ENCODE results near the gene DOK4.
"Not testable (repeated sequence)": the region's sequence is repeated elsewhere in the genome, so short reads cannot be mapped to it uniquely, and the experiment has no call there.

DOK4 gene

GRCh38 chr16:57500578-57501111 lies 14.4 kb upstream of the DOK4 start:
- DNase-seq = no peak

DNA sequence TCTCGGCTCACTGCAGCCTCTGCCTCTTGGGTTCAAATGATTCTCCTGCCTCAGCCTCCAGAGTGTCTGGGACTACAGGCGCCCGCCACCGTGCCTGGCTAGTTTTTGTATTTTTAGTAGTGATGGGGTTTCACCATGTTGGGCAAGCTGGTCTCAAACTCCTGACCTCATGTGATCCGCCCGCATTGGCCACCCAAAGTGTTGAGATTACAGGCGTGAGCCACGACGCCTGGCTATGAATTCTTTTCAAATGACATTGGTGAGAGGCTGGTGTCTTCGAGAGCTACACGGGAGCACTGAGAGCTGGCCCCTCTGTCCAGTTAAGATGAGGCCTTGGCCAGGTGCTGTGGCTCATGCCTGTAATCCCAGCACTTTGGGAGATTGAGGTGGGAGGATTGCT lies 13.6 kb upstream of the DOK4 start:
- DNase-seq = not testable (repeated sequence)

GRCh38 chr16:57498031-57498430 lies 11.7 kb upstream of the DOK4 start:
- DNase-seq = no peak

DNA sequence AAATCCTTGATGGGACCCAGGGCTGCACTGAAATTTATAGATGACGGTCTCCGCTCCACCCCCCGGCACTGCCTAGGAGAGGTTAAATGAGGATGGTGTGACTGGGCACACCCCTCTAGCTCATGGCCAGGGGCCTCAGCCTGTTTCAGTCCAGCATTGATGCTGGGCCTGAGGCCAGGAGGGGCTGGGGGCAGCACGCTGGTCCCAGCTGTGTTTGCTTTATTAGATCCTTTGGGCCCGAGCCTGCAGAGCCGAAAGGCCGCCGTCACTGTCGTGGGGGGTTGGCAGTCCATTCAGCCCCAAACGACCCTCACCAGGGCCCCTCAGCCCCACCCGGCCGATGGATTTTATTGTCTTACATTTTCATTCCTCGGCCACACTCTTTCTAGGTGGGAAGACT lies 10.8 kb upstream of the DOK4 start:
- DNase-seq = no peak

DNA sequence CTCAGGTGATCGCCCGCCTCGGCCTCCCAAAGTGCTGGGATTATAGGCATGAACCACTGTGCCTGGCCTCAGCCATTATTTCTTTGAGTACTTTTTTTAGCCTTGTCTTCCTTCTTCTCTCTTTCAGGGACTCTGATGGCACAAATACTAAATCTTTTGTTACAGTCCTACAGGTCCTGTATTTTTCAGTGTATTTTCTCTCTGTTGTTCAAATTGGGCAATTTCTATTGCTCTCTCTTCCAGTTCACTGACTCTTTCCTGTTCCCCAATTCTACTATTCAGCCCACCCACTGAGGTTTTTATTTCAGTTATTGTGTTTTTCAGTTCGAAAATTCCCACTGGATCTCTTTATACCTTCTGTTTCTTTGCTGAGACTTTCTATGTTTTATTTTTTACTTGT lies 7.5 kb upstream of the DOK4 start:
- no peak for DNase-seq

- DNase-seq = no peak
These were observed 2.9 kb upstream of the DOK4 start for GRCh38 chr16:57489229-57489628.

GRCh38 chr16:57486858-57487834 lies 853 bp upstream of the DOK4 start:
- no peak for DNase-seq

- no peak for DNase-seq
These were observed 990 bp downstream of the DOK4 start for GRCh38 chr16:57485091-57485915.

- no peak for DNase-seq
These were observed 1.7 kb downstream of the DOK4 start for GRCh38 chr16:57484515-57485005.

DNA sequence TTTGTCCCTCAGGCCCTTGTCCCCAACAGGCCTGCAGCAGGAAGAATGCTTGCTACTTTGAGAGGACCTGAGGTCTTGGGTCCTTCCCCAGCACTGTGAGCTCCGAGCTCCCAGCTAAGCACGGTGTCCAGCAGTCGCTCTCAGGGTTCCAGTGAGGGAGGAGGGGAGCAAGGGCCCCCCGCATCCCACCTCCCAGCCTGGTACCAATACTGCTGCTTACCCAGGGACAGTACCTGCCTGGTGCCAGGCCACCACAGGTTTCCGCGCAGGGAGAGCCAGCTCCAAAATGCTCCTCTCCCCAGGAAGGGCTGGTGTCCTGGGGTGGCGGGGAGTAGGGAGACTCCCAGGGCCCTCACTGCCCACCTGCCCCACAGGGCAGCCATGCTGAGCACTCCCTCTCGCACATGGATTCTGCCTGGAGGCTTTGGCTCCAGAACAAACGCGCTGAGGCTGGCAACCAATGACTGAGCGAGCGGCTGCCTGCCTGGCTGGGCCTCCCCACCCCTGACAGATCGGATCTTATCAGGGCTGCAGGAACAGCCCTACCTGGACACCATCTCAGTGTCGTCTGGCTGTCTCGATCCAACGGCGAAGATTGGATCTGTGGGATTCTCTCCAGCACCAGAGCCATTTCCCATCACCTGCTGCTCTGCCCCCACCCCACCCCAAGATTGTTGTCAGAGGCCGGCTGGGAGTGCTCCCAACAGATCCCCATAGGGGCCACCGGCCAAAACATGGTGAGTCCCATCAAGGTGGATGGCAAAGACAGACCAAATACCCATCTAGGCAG lies 2.4 kb downstream of the DOK4 start:
- no peak for DNase-seq

DNA sequence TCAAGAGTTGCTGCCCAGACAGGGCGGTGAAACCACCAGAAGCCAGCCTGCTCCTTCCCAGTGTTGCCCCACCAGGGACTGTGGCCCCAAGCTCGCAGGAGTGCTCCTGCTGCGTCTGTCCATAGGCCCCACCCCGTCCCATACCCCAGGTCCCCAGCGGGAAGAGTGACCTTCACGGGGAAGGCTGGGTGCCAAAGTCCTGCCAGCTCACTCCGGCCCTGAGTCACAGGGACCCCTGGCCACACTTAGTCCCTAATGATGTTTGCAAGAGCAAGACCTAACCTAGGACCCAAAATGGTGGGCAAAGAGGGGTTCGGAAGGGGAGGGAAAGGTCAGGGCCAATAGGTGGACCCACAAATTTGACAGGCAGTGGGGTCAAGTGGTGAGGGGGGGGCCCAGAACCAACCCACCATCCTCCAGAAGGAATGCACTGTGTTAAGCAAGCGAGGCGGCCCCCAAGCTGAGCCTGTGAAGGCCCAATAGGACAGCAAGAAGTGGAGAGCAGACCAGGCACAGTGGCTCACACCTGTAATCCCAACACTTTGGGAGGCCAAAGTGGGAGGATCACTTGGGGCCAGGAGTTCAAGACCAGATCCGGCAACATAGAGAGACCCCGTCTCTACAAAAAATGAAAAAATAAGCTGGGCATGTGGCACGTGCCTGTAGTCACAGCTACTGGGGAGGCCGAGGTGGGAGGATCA lies 3.3 kb downstream of the DOK4 start:
- DNase-seq = no peak

GRCh38 chr16:57481421-57481820 lies 4.9 kb downstream of the DOK4 start:
- DNase-seq = no peak

GRCh38 chr16:57480754-57481230 lies 5.5 kb downstream of the DOK4 start:
- peak; percentile 63 to 82 for DNase-seq

DNA sequence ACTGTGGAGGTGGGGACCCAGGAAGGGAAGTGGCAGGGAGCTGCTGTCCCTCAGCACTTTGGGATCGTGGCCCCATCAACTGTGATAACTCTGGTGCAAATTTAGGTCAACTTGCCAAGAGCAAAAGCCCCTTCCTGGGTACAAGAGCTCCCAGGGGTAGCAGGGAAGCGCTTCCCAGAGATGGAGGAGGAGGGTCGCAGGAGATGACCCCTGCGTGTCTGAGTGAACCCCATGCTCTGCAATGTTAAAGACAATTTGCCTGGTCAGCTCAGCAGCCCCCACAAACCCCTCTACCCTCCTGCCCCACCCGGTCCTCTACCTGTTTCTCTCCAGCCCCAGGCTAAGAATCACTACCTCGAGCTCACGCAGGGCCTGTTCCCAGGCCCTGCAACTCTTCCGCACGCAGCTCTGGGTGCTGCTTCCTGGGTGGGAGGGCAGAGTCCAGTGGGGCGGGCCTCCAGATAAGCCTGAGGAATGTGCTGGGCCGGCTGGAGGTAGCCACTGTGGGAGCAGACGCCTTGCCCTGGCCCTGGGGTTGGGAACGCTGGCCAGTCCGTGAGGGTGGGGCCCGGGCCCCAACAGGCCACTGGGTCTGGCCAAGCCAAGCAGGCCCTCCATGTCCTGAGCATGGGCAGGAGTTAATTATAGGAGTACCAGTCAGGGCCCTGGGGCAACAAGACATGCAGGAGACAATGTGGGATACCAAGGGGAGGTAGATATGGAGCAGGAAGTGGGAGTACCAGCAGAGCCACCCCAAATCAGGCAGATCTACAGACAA lies 6.1 kb downstream of the DOK4 start:
- no peak for DNase-seq

DNA sequence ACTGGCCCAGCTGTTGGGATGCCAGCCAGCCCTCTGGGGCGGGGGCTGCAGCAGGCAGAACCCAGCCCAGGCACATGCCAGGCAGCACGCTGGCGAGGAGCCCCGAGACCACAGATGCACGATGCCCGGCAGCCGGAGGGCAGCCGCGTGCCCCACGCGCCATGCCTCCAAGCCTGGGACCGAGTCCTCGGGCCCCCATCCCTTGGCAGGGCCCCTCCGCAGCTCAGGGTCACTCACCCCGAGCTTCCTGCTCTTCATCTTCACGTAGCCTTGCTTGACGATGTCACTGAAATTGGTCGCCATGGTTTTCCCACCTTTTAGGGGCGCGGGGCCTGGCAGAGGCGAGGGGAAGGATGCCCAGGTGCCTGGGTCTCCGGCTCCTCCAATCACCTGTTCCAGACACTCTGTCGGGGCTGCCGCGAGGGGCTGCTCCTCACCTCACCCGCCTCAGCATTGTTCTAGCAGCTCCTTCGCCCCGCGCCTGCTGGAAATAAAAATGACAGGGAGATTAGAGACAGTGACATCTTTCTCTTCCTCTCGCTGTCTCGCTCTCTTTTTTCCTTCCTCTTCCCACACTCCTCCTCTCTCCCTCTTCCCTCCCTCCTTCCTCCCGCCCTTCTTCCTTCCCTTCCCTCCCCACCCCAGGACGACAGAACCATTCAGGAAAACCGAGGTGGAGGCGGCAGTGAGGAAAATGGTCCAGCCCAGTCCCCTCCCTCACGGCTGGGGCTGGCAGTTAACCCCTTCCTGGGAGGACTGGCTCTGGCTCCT lies 6.9 kb downstream of the DOK4 start:
- peak; percentile 39 to 61 for DNase-seq

DNA sequence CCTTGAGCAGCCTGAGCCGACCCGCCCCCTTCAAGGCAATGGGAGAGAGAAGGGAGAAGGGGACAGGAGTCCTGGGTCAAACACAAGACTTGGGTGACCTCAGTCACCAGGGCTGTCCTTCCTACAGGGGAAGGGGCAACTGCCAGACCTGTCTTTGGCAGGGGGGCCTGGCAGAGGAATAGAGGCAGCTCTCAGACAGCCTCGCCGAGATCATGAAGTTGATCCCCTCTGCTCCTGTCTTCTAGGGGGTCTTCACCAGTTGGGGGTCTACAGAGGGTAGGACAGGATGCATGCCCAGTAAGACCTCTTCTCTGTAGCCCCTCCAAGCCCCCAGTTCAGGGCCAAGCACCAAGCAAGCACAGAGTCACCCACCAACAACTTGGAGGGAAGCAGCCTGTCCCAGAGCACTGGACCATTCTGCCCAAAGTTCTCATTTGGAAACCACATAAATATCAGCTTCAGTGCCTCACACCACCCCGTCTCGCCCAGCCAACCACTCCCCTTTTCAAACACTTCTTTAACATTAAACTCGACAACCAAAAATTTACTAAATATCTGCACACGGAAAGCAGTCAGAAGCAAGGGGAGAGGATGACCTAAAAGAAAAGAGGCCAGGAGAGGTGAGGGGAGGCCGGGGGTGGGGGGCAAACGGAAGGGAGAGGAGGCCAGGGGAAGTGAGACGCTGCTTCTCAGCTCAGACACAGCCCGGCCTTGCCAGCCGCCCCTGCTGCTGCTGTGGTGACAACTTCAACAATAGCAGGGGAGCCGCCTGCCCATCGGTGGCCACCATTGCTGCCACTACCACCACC lies 7.7 kb downstream of the DOK4 start:
- DNase-seq = no peak

DNA sequence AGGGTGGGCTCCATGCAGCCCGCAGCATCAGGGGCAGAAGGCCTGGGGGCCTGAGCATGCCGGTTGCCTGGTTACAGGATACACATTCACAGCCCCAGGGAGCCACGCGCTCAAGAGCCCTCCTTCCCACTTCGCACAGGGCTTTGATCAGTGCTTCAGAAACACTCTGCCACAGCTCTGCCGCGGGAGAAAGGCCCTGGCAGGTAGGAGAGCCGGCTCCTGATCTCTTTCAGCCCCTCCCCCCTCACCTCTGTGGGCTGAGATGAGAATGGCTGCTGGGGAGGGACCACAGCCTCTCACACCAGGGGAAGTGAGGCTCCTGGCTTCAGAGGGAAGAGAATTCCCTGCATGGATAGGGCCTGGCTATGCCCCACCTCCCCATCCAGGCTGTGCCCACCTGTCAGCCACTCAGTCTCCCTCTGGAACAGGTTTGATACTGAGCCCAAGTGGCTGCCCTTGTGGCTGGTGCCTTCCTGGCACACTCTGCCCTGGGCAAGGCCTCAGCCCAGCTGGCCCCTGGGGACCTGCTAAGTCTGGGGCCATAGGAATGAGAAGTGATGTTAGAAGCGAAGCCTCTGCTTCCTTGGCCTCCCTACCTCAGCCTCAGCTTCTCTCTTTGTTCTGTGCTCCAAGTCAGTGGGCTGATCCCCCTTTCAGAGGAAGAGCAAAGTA lies 8.6 kb downstream of the DOK4 start:
- DNase-seq = peak in 1 of 2 experiments; percentile 21

All from NCI-H524 (cell line).